Hepatocyte (in vitro differentiated cells): Measurements from ENCODE around the gene ABHD15. TPM values are rescaled to one million over a fixed set of nuclear protein-coding genes. Genes with fewer than 3 reads are reported as not detected.

Experiments used
- DNase-seq: peaks from one replicate; pipeline ENCODE4 v3.0.0-alpha.2; 2016; ENCODE audit warnings: low spot score
- H2AFZ ChIP-seq: fragments of 200-600 bp; sonication (generic); 2 replicates; pipeline ENCODE4 v1.6.0; 2016; ENCODE audit warnings: antibody characterized with exemption, mild to moderate bottlenecking
- H3K27ac ChIP-seq: fragments of 200-600 bp; sonication (generic); 2 replicates; pipeline ENCODE4 v1.5.1; 2016; ENCODE audit warnings: mild to moderate bottlenecking
- H3K27me3 ChIP-seq: fragments of 200-600 bp; sonication (generic); 2 replicates; pipeline ENCODE4 v1.6.1; 2016
- H3K36me3 ChIP-seq: fragments of 200-600 bp; sonication (generic); replicated peaks from 2 replicates; pipeline ENCODE4 v1.5.1; 2016; ENCODE audit warnings: low read depth; ENCODE audit not compliant: insufficient read depth
- H3K4me1 ChIP-seq: fragments of 200-600 bp; sonication (generic); 2 replicates; pipeline ENCODE4 v1.5.1; 2016; ENCODE audit warnings: mild to moderate bottlenecking, moderate library complexity; ENCODE audit not compliant: insufficient read depth
- H3K4me2 ChIP-seq: fragments of 200-600 bp; sonication (generic); 2 replicates; pipeline ENCODE4 v1.6.0; 2016
- H3K4me3 ChIP-seq: fragments of 200-600 bp; sonication (generic); 2 replicates; pipeline ENCODE4 v1.5.1; 2016; ENCODE audit warnings: mild to moderate bottlenecking
- H3K79me2 ChIP-seq: fragments of 200-600 bp; sonication (generic); 2 replicates; pipeline ENCODE4 v1.6.0; 2017; ENCODE audit warnings: mild to moderate bottlenecking
- H3K9me2 ChIP-seq: fragments of 200-600 bp; sonication (generic); replicated peaks from 2 replicates; pipeline ENCODE4 v1.6.0; 2017; ENCODE audit warnings: mild to moderate bottlenecking; ENCODE audit not compliant: insufficient read depth
- H3K9me3 ChIP-seq: fragments of 200-600 bp; sonication (generic); 2 replicates; pipeline ENCODE4 v1.5.1; 2016; ENCODE audit warnings: low read depth, mild to moderate bottlenecking
- H4K20me1 ChIP-seq: fragments of 200-600 bp; sonication (generic); 2 replicates; pipeline ENCODE4 v1.6.0; 2016; ENCODE audit warnings: mild to moderate bottlenecking; ENCODE audit not compliant: insufficient read depth, poor library complexity, severe bottlenecking
- EZH2 ChIP-seq: fragments of 200-600 bp; sonication (generic); IDR thresholded peaks from 2 replicates; pipeline ENCODE4 v1.6.1; 2016; ENCODE audit warnings: antibody characterized with exemption, mild to moderate bottlenecking, borderline replicate concordance
- EZH2phosphoT487 ChIP-seq: fragments of 200-600 bp; sonication (generic); IDR thresholded peaks from one replicate; pipeline ENCODE4 v1.6.1; 2018; ENCODE audit warnings: antibody characterized with exemption, mild to moderate bottlenecking, low read depth, moderate library complexity; ENCODE audit not compliant: unreplicated experiment, severe bottlenecking
- WGBS: methylation state at CpG from one replicate; pipeline ENCODE4 v1.1.6; 2016; ENCODE audit warnings: low lambda C conversion rate; ENCODE audit errors: missing lambda C conversion rate; 5-methylcytosine and 5-hydroxymethylcytosine counted together
- polyA plus RNA-seq: library from polyadenylated mRNA; unstranded; fragments of >200 nt; fragmentation: Nextera tagmentation; extraction: Ambion mirVana; gene quantifications from 2 replicates; pipeline ENCODE4 v1.2.1, GENCODE V29; 2016
- total RNA-seq: library from RNA; depleted of rRNA; stranded (reverse); fragments of >200 nt; gene quantifications from 2 replicates; pipeline ENCODE4 v1.2.3, GENCODE V29; 2014
- TF ChIP-seq, protein P1 (sequence below): fragments of 200-600 bp; sonication (generic); IDR thresholded peaks from 2 replicates; pipeline ENCODE4 v1.5.1; 2016; ENCODE audit warnings: antibody characterized with exemption, mild to moderate bottlenecking; ENCODE audit not compliant: poor library complexity

The ABHD15 gene
- total and polyA plus RNA-seq, 2 experiments from 2014 or later, result 11.0 to 19.2 TPM

DNA sequence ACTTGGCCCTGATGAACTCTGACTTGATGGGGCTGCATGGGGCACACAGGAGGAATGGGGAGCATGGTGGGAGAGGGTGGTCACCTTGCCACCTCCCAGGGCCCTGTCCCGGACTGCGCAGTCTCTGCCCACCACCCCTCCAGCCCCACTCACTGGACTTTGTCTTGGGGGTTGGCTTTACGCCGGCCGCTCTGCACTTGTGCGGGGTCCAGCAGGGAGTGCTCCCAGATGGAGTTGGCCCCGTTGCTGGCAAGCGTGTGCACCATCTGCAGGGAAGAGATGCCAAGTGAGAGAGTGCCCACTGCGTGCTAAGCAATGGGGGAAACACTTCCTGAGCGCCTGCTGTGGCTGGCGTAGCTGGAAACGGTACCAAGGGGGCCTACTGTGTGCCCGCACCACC lies 15.9 kb upstream of the ABHD15 start:
- WGBS, result 97% methylated on average over 13 of the region's 13 CpGs
- no peaks in the 10 kb centered on the region for H3K9me2 ChIP-seq
- H3K4me3 ChIP-seq, result no peak overlapping the region
- H3K4me2 ChIP-seq, result no peak overlapping the region
- H3K36me3 ChIP-seq, result no peaks in the 10 kb centered on the region
- no peak overlapping the region for H2AFZ ChIP-seq
- peaks cover 4% of the 10 kb centered on the region for H3K4me1 ChIP-seq
- no peak overlapping the region for H3K27ac ChIP-seq
- DNase-seq, result no peak
- peaks cover 33% of the 10 kb centered on the region for H4K20me1 ChIP-seq
- peaks cover 44% of the 10 kb centered on the region for H3K79me2 ChIP-seq
- no peak for TF ChIP-seq EZH2phosphoT487
- TF ChIP-seq, protein P1, sequence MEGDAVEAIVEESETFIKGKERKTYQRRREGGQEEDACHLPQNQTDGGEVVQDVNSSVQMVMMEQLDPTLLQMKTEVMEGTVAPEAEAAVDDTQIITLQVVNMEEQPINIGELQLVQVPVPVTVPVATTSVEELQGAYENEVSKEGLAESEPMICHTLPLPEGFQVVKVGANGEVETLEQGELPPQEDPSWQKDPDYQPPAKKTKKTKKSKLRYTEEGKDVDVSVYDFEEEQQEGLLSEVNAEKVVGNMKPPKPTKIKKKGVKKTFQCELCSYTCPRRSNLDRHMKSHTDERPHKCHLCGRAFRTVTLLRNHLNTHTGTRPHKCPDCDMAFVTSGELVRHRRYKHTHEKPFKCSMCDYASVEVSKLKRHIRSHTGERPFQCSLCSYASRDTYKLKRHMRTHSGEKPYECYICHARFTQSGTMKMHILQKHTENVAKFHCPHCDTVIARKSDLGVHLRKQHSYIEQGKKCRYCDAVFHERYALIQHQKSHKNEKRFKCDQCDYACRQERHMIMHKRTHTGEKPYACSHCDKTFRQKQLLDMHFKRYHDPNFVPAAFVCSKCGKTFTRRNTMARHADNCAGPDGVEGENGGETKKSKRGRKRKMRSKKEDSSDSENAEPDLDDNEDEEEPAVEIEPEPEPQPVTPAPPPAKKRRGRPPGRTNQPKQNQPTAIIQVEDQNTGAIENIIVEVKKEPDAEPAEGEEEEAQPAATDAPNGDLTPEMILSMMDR, result no peak
- no peak for TF ChIP-seq EZH2
- no peaks in the 10 kb centered on the region for H3K9me3 ChIP-seq
- no peaks in the 10 kb centered on the region for H3K27me3 ChIP-seq

DNA sequence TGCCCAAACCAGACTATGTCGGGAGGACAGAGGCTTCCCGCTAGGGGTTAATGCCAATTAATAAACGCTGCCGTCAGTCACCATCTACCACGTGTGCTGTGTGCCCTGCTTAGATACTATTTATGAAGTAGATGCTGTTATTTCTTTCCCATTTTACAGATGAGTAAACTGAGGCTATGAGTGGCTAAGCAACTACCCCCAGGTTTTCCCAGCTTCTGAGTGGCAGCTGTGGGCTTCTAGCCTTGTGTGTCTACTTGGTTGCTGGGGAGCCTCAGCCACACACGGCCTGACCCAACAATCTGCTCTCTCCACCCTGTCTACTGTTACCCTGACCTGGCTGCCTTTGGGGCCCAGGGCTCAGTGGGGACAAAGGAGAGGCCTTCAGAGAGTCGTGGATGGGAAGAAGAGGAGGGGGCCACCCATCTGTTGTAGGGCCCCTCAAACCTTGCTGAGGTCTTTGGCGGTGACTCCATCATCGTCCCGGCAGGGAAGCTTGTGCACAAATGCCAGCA lies 15.5 kb upstream of the ABHD15 start:
- Histone ChIP-seq H3K4me3 (no peak overlapping the region), H2AFZ (no peak overlapping the region), H3K4me2 (no peak overlapping the region), H3K36me3 (no peaks in the 10 kb centered on the region), H3K79me2 (peaks cover 39% of the 10 kb centered on the region), H3K4me1 (no peaks in the 10 kb centered on the region), H3K9me2 (no peaks in the 10 kb centered on the region), H3K9me3 (no peaks in the 10 kb centered on the region), H3K27me3 (no peaks in the 10 kb centered on the region), H4K20me1 (peaks cover 28% of the 10 kb centered on the region), H3K27ac (no peak overlapping the region)
- 93% methylated on average over 10 of the region's 10 CpGs for WGBS
- DNase-seq, result no peak
- TF ChIP-seq EZH2, result no peak
- TF ChIP-seq, protein P1, result no peak
- TF ChIP-seq EZH2phosphoT487, result no peak

DNA sequence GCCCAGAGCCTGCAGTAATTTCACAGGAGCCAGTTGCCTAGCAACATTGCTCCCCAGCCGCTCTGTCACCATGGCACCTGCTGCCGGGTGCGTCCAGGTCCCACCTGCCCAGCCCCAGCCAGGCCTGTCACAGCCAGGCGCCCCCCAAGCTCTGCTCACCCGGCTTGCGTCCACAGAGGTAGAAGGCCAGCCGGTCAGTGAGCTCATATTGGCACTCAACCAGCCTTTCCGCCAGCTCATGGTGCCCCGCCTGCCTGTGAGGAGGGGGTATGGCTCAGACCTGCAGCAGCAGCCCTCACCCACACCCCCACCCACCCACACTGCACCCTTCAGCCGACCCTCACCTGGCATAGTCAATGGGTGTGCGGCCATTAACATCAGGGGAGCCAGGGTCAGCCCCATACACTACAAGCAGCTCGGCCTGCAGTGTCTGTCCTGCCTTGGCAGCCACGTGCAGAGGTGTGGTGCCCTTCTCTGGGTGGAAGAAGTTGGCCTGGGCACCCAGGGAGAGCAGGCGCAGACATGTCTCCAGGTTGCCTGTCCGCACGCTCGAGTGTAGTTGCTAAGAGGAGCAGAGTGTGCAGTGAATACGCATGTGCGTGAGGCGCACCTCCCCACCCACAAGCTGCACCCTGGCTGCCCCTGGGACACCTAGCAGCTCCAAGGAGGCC lies 14.9 kb upstream of the ABHD15 start:
- Histone ChIP-seq H4K20me1 (peaks cover 23% of the 10 kb centered on the region), H3K4me3 (no peak overlapping the region), H3K4me2 (no peak overlapping the region), H3K9me3 (no peaks in the 10 kb centered on the region), H3K4me1 (no peaks in the 10 kb centered on the region), H3K36me3 (no peaks in the 10 kb centered on the region), H3K27me3 (no peaks in the 10 kb centered on the region), H3K9me2 (no peaks in the 10 kb centered on the region), H3K79me2 (peaks cover 33% of the 10 kb centered on the region), H2AFZ (no peak overlapping the region), H3K27ac (no peak overlapping the region)
- TF ChIP-seq, protein P1, result no peak
- TF ChIP-seq EZH2phosphoT487, result no peak
- no peak for TF ChIP-seq EZH2
- no peak for DNase-seq
- WGBS, result 97% methylated on average over 17 of the region's 20 CpGs
